Fibroblast of lung (primary cell): ENCODE results near the gene PRRG2.

Source experiments
- EZH2 ChIP-seq: IDR thresholded peaks from 2 replicates; pipeline ENCODE4 v1.5.1; 2012; ENCODE audit warnings: low read length, control low read depth, mild to moderate bottlenecking; ENCODE audit errors: missing control alignments
- TF ChIP-seq, protein P1 (sequence below), 2 donors: IDR thresholded peaks in 1 of 2; conservative IDR thresholded peaks in 1 of 2; 1 replicate in 1 of 2; 2 replicates in 1 of 2; pipeline ENCODE4 v1.5.1; 2011 to 2012; ENCODE audit warnings: low read length in 2 of 2, control low read depth in 1 of 2, inconsistent platforms in 1 of 2, low read depth in 1 of 2, mild to moderate bottlenecking in 1 of 2

DNA sequence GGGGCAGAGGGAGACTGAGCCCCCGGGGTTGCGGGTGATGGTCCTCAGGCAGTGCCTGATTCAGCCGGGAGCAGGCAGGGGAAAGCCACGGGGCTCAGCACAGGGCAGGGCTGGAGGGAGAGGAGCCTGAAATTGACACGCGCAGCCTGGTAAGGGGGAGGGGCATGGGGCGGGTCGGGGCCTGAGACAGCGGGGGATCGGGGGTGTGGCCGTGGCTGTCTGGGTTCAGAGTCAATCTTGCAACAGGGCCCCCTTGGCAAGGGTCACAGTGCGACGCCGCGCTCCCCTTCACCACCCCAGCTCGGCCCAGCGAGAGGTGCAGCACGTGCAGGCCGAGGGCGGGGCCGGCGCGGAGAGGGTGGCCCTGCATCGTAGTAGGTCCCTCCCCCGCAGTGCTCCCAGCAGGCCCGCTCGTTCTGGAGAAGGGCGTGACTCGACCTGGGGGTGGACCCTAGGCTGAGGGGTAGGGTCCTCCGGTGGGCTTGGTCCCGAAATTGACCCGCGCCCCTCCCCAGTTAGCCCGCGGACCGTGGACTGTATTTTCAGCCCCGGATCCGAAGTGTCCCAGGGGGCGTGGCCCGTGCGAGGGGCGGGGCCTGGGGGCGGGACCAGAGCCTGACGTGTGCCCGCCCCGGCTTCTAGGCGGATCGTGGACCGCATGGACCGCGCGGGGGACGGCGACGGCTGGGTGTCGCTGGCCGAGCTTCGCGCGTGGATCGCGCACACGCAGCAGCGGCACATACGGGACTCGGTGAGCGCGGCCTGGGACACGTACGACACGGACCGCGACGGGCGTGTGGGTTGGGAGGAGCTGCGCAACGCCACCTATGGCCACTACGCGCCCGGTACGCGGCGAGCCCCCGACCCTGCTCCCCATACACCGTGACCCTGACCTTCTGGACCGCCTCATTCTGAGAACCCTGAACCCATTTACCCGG, 47.3 kb upstream of the PRRG2 start:
- TF ChIP-seq EZH2, result no peak
- TF ChIP-seq, protein P1, sequence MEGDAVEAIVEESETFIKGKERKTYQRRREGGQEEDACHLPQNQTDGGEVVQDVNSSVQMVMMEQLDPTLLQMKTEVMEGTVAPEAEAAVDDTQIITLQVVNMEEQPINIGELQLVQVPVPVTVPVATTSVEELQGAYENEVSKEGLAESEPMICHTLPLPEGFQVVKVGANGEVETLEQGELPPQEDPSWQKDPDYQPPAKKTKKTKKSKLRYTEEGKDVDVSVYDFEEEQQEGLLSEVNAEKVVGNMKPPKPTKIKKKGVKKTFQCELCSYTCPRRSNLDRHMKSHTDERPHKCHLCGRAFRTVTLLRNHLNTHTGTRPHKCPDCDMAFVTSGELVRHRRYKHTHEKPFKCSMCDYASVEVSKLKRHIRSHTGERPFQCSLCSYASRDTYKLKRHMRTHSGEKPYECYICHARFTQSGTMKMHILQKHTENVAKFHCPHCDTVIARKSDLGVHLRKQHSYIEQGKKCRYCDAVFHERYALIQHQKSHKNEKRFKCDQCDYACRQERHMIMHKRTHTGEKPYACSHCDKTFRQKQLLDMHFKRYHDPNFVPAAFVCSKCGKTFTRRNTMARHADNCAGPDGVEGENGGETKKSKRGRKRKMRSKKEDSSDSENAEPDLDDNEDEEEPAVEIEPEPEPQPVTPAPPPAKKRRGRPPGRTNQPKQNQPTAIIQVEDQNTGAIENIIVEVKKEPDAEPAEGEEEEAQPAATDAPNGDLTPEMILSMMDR (conservative IDR thresholded peaks at IDR 0.05 in 1 of 2, IDR thresholded peaks at IDR 0.05 in 1 of 2; ENCODE audit: low read depth in 1 of 2, low read length in 2 of 2), result peak in 1 of 2 donors; percentile 37
